HG03565 (cell line): ENCODE results near the gene PLEKHA7.
A peak's percentile ranks its signal among the peaks of the same experiment; 100 is the strongest.

Experiments used
- ATAC-seq: cut with Tn5 transposase; IDR thresholded peaks from one replicate; pipeline ENCODE4 v1.9.1; 2021; ENCODE audit warnings: mild to moderate bottlenecking, moderate library complexity; ENCODE audit not compliant: unreplicated experiment

PLEKHA7 gene

GRCh38 chr11:16778876-16779275 is 235.3 kb downstream of the PLEKHA7 start:
- ATAC-seq = no peak

- no peak for ATAC-seq
Measured at GRCh38 chr11:16778286-16778685, 235.9 kb downstream of the PLEKHA7 start.

- no peak for ATAC-seq
Measured at GRCh38 chr11:16777613-16777975, 236.6 kb downstream of the PLEKHA7 start.

GRCh38 chr11:16776711-16777612 is 237.3 kb downstream of the PLEKHA7 start:
- ATAC-seq = no peak

- ATAC-seq = no peak
Measured at GRCh38 chr11:16775614-16776283, 238.5 kb downstream of the PLEKHA7 start.

- ATAC-seq = no peak
Measured at GRCh38 chr11:16774936-16775613, 239.1 kb downstream of the PLEKHA7 start.

GRCh38 chr11:16773981-16774935 is 240.0 kb downstream of the PLEKHA7 start:
- no peak for ATAC-seq

- ATAC-seq = no peak
Measured at GRCh38 chr11:16772141-16772512, 242.1 kb downstream of the PLEKHA7 start.

GRCh38 chr11:16771350-16772140 is 242.7 kb downstream of the PLEKHA7 start:
- no peak for ATAC-seq

GRCh38 chr11:16770016-16770415 is 244.2 kb downstream of the PLEKHA7 start:
- ATAC-seq = no peak

GRCh38 chr11:16769386-16769785 is 244.8 kb downstream of the PLEKHA7 start:
- ATAC-seq = no peak

GRCh38 chr11:16767957-16768356 is 246.3 kb downstream of the PLEKHA7 start:
- no peak for ATAC-seq

GRCh38 chr11:16767137-16767536 is 247.1 kb downstream of the PLEKHA7 start:
- no peak for ATAC-seq

- ATAC-seq = no peak
Measured at GRCh38 chr11:16764888-16765287, 249.3 kb downstream of the PLEKHA7 start.

GRCh38 chr11:16763746-16764145 is 250.5 kb downstream of the PLEKHA7 start:
- ATAC-seq = no peak

- ATAC-seq = no peak
Measured at GRCh38 chr11:16759857-16760508, 254.2 kb downstream of the PLEKHA7 start.

- ATAC-seq = no peak
Measured at GRCh38 chr11:16758382-16759024, 255.7 kb downstream of the PLEKHA7 start.

- ATAC-seq = no peak
Measured at GRCh38 chr11:16750417-16750816, 263.8 kb downstream of the PLEKHA7 start.

- peak; percentile 49 for ATAC-seq
Measured at GRCh38 chr11:16749666-16750065, 264.5 kb downstream of the PLEKHA7 start.
